ENCODE data around the gene MARK1.

- TF ChIP-seq CTCF (IDR thresholded peaks at IDR 0.05), result no peak
- no peak for TF ChIP-seq POLR2A (IDR thresholded peaks at IDR 0.05)
Measured at GRCh38 chr1:220513834-220514233, 14.1 kb upstream of the MARK1 start.
